IPS-18c (cell line): Measurements from ENCODE around the gene ZEB1.

Experiments
- H3K4me3 ChIP-seq: 2 replicates; pipeline ENCODE4 v1.7.0; 2013; ENCODE audit warnings: low read depth, mild to moderate bottlenecking, low read length, moderate library complexity; ENCODE audit not compliant: insufficient read depth
- H3K9me3 ChIP-seq: one replicate; pipeline ENCODE4 v1.6.1; 2013; ENCODE audit warnings: mild to moderate bottlenecking, low read length, moderate library complexity; ENCODE audit not compliant: control insufficient read depth, insufficient read depth

ZEB1 gene

DNA sequence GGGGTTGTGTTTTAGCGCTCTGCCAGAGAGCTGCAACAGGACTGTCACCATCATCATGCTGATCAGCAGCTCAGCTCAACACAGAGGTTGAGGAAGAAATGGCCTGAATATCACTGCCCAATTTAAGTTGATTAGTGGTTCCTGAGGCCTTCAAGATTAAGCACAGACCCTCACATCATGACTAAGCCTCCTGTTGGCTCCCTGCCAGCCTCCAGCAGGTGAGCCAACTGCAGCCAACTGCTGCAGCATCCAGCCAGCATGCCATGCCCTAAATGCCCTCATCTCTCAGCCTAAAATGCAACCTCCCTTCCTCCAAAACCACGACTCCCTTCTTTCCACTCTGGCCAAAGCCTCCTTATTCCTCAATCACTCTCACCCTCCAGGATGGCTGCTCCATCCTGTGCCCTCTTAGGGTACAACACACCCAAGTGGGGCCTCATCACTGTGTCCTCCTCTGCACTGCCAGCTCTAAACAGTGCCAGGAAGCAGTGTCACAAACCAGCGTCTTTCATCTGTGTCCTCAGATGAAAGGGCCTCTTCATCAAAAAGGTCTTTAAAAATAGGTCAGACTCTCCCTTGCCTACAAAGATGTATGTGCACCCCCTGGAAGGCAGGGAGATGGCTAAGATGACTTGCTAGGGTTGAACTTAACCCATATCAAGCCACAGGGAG is 259.3 kb downstream of the ZEB1 start:
- Histone ChIP-seq H3K9me3 (no peaks in the 10 kb centered on the region), H3K4me3 (no peak overlapping the region)

GRCh38 chr10:31578951-31579350 is 259.9 kb downstream of the ZEB1 start:
- H3K4me3 ChIP-seq, result no peak overlapping the region

More at GRCh38 chr10:31578951-31579350, 259.9 kb downstream of the ZEB1 start:
- no peaks in the 10 kb centered on the region for H3K9me3 ChIP-seq
